ENCODE measurements around the gene CNKSR3.
A peak's percentile ranks its signal among the peaks of the same experiment; 100 is the strongest.

CNKSR3 gene

GRCh38 chr6:154407440-154407839, 103.0 kb downstream of the CNKSR3 start:
- no peak for TF ChIP-seq CTCF (IDR thresholded peaks at IDR 0.05; ENCODE audit: control insufficient read depth, insufficient read depth, low read depth, low read length, missing control alignments)
- no peak for DNase-seq (ENCODE audit: low read depth)
- no peak overlapping the region for H3K4me3 ChIP-seq (ENCODE audit: control insufficient read depth, low read depth, low read length)

DNA sequence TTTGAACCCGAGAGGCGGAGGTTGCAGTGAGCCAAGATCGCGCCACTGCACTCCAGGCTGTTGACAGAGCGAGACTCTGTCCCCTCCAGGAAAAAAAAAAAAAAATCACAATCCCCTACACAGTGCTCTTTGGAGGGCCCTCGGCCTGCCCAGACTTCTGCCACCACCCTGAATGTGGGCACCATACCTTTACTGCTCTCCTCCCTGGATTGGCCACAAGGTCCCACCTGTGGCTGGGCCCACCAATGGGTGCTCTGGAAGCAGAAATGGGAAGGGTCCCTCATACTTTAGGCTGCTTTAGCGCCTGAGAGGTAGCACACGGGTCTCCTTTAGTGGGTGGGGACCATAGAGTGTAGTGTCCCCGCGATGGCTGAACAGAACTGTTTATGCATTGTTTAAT, 103.6 kb downstream of the CNKSR3 start:
- H3K4me3 ChIP-seq (ENCODE audit: control insufficient read depth, low read depth, low read length) = no peak overlapping the region
- no peak for TF ChIP-seq CTCF (IDR thresholded peaks at IDR 0.05; ENCODE audit: control insufficient read depth, insufficient read depth, low read depth, low read length, missing control alignments)
- DNase-seq (ENCODE audit: low read depth) = no peak

DNA sequence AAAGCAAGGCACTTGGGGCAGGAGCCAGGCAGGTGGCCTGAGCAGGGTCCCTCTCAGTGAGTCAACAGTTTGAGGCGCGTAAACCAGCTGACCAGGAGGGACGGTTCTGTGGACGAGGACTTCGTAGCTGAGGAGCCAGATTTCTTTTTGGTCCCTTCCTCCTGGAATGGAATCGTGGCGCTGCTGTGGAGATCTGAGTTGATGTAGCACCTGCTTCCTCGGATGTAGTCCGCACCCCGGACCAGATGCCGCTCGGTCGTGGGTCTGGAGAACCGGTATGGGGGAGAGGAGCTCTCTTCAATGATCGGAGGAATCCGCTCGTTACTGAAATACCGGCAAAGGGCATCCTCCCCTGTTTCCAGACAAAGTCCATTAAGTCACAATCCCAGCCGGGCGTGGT, 104.2 kb downstream of the CNKSR3 start:
- no peak overlapping the region for H3K4me3 ChIP-seq (ENCODE audit: control insufficient read depth, low read depth, low read length)
- DNase-seq (ENCODE audit: low read depth) = no peak
- no peak for TF ChIP-seq CTCF (IDR thresholded peaks at IDR 0.05; ENCODE audit: control insufficient read depth, insufficient read depth, low read depth, low read length, missing control alignments)

GRCh38 chr6:154404791-154405400, 105.6 kb downstream of the CNKSR3 start:
- TF ChIP-seq CTCF (IDR thresholded peaks at IDR 0.05; ENCODE audit: control insufficient read depth, insufficient read depth, low read depth, low read length, missing control alignments) = no peak
- DNase-seq (ENCODE audit: low read depth) = peak; percentile 57

GRCh38 chr6:154403788-154404187, 106.7 kb downstream of the CNKSR3 start:
- no peak for TF ChIP-seq CTCF (IDR thresholded peaks at IDR 0.05; ENCODE audit: control insufficient read depth, insufficient read depth, low read depth, low read length, missing control alignments)
- DNase-seq (ENCODE audit: low read depth) = peak; percentile 50
- no peak overlapping the region for H3K4me3 ChIP-seq (ENCODE audit: control insufficient read depth, low read depth, low read length)

More at GRCh38 chr6:154404791-154405400, 105.6 kb downstream of the CNKSR3 start:
- peak overlapping the region; percentile 22 for H3K4me3 ChIP-seq (ENCODE audit: control insufficient read depth, low read depth, low read length)

GRCh38 chr6:154402081-154402780, 108.3 kb downstream of the CNKSR3 start:
- H3K4me3 ChIP-seq (ENCODE audit: control insufficient read depth, low read depth, low read length) = no peak overlapping the region
- no peak for DNase-seq (ENCODE audit: low read depth)
- no peak for TF ChIP-seq CTCF (IDR thresholded peaks at IDR 0.05; ENCODE audit: control insufficient read depth, insufficient read depth, low read depth, low read length, missing control alignments)

All from AG09309 (cell line).